Smooth muscle cell of the brain vasculature (primary cell): ENCODE data around the gene ERRFI1.

ENCODE experiments used
- DNase-seq: peaks from one replicate; pipeline ENCODE4 v3.0.0-alpha.2; 2012; ENCODE audit warnings: low read depth, low spot score

The ERRFI1 gene

GRCh38 chr1:8004113-8004802 lies 21.9 kb downstream of the ERRFI1 start:
- DNase-seq: no peak

GRCh38 chr1:8003438-8004112 lies 22.5 kb downstream of the ERRFI1 start:
- DNase-seq: no peak

GRCh38 chr1:8002921-8003320 lies 23.2 kb downstream of the ERRFI1 start:
- DNase-seq: no peak

GRCh38 chr1:8002329-8002910 lies 23.7 kb downstream of the ERRFI1 start:
- no peak for DNase-seq

GRCh38 chr1:7995437-7995836 lies 30.7 kb downstream of the ERRFI1 start:
- DNase-seq: no peak

- no peak for DNase-seq
Observed at GRCh38 chr1:7994827-7995226, 31.3 kb downstream of the ERRFI1 start.

- no peak for DNase-seq
Observed at GRCh38 chr1:7993593-7994479, 32.3 kb downstream of the ERRFI1 start.

GRCh38 chr1:7992885-7993284 lies 33.2 kb downstream of the ERRFI1 start:
- no peak for DNase-seq

- DNase-seq: no peak
Observed at GRCh38 chr1:7991504-7992440, 34.3 kb downstream of the ERRFI1 start.

GRCh38 chr1:7989762-7990428 lies 36.2 kb downstream of the ERRFI1 start:
- DNase-seq: no peak

GRCh38 chr1:7988576-7988975 lies 37.5 kb downstream of the ERRFI1 start:
- no peak for DNase-seq

- DNase-seq: no peak
Observed at GRCh38 chr1:7987528-7987927, 38.6 kb downstream of the ERRFI1 start.

- no peak for DNase-seq
Observed at GRCh38 chr1:7985851-7986612, 40.1 kb downstream of the ERRFI1 start.

GRCh38 chr1:7984811-7985210 lies 41.3 kb downstream of the ERRFI1 start:
- DNase-seq: no peak

GRCh38 chr1:7983086-7983778 lies 42.9 kb downstream of the ERRFI1 start:
- DNase-seq: no peak

- no peak for DNase-seq
Observed at GRCh38 chr1:7980984-7981383, 45.1 kb downstream of the ERRFI1 start.

- DNase-seq: no peak
Observed at GRCh38 chr1:7975212-7975865, 50.8 kb downstream of the ERRFI1 start.

- DNase-seq: no peak
Observed at GRCh38 chr1:7973086-7973485, 53.0 kb downstream of the ERRFI1 start.
